ENCODE data around the gene OXLD1.

GRCh38 chr17:81695211-81695610 lies 28.8 kb upstream of the OXLD1 start:
- no peak for TF ChIP-seq CTCF (IDR thresholded peaks at IDR 0.05; ENCODE audit: low read depth, low read length, missing input control)
- TF ChIP-seq YY1 (IDR thresholded peaks at IDR 0.05), result no peak
- TF ChIP-seq EGR1 (IDR thresholded peaks at IDR 0.05; ENCODE audit: low read depth in 2 of 2), result no peak
- TF ChIP-seq MAX (IDR thresholded peaks at IDR 0.05), result no peak
- no peak for TF ChIP-seq TAF1 (conservative IDR thresholded peaks at IDR 0.05)
- no peak for TF ChIP-seq RAD21 (IDR thresholded peaks at IDR 0.05)
- no peak for TF ChIP-seq FOXA1 (IDR thresholded peaks at IDR 0.05)
- no peak for TF ChIP-seq ZBTB33 (IDR thresholded peaks at IDR 0.05)
- no peak for TF ChIP-seq ATF3 (IDR thresholded peaks at IDR 0.05)
- TF ChIP-seq REST (IDR thresholded peaks at IDR 0.05), result no peak
- no peak for TF ChIP-seq SP1 (IDR thresholded peaks at IDR 0.05)
